Glutamatergic neuron (in vitro differentiated cells): ENCODE measurements around the gene CHAT. TPM values are rescaled to one million over a fixed set of nuclear protein-coding genes. Genes with fewer than 3 reads are reported as not detected.

Experiments
- DNase-seq: peaks from one replicate; pipeline ENCODE4 v3.0.0; 2022
- H3K27ac Mint-ChIP-seq: one replicate; pipeline ENCODE4 v1.8.0; 2020; ENCODE audit warnings: mild to moderate bottlenecking, mixed read lengths, inconsistent platforms; ENCODE audit not compliant: unreplicated experiment
- H3K27me3 Mint-ChIP-seq: one replicate; pipeline ENCODE4 v1.8.0; 2020; ENCODE audit warnings: mild to moderate bottlenecking, moderate library complexity, mixed read lengths, inconsistent platforms; ENCODE audit not compliant: unreplicated experiment
- H3K36me3 Mint-ChIP-seq: one replicate; pipeline ENCODE4 v1.8.0; 2020; ENCODE audit warnings: mild to moderate bottlenecking, mixed read lengths, inconsistent platforms; ENCODE audit not compliant: unreplicated experiment
- H3K4me1 Mint-ChIP-seq: one replicate; pipeline ENCODE4 v1.8.0; 2020; ENCODE audit warnings: mild to moderate bottlenecking, low read depth, mixed read lengths, inconsistent platforms; ENCODE audit not compliant: unreplicated experiment
- H3K4me3 Mint-ChIP-seq: one replicate; pipeline ENCODE4 v1.8.0; 2020; ENCODE audit warnings: mild to moderate bottlenecking, mixed read lengths, inconsistent platforms; ENCODE audit not compliant: unreplicated experiment
- H3K9me3 Mint-ChIP-seq: one replicate; pipeline ENCODE4 v1.8.0; 2020; ENCODE audit warnings: mild to moderate bottlenecking, moderate library complexity, mixed read lengths, inconsistent platforms; ENCODE audit not compliant: unreplicated experiment
- total RNA-seq: library from RNA; stranded (reverse); fragmentation: NEBNext Ultra II Directional; extraction: Animal tissue kit (Norgen Biotek cat#: 25700); gene quantifications from one replicate; pipeline ENCODE4 v1.2.1, GENCODE V29; 2021; ENCODE audit not compliant: unreplicated experiment
- TF ChIP-seq, protein P1 (sequence below): fragments of 200-600 bp; sonication (generic); IDR thresholded peaks from one replicate; pipeline ENCODE4 v1.5.0; 2021; ENCODE audit not compliant: partially characterized antibody, unreplicated experiment

CHAT gene
- total RNA-seq, 1 donor from 2014 or later = 15.4 TPM

DNA sequence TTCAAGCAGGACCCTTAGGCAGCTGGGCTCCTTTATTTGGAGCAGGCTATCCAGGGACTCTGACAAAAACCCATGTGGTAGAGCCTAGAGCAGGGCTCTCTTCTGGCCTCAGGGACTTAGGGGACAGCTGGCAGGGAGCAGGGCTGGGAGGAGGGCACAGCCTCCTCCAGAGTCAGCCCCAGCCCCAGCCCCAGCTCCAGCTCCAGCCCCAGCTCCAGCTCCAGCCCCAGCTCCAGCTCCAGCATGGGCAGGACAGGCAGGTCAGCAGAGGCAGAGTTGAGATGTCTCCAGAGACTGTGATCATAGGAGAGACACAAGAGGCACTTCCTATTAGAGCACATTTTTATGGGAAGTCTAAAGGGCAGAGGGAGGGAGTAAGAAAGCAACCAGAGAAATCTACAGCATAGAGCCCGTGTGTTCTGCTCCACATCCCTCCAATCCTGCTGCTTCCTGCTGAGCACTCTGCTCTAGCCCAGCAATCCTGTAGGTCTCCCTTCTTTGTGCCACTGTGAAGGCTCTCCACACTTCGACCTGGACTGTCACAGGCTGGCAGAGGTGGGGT is 52.3 kb downstream of the CHAT start:
- peaks cover 4% of the 10 kb centered on the region for H3K27me3 Mint-ChIP-seq
- TF ChIP-seq, protein P1, sequence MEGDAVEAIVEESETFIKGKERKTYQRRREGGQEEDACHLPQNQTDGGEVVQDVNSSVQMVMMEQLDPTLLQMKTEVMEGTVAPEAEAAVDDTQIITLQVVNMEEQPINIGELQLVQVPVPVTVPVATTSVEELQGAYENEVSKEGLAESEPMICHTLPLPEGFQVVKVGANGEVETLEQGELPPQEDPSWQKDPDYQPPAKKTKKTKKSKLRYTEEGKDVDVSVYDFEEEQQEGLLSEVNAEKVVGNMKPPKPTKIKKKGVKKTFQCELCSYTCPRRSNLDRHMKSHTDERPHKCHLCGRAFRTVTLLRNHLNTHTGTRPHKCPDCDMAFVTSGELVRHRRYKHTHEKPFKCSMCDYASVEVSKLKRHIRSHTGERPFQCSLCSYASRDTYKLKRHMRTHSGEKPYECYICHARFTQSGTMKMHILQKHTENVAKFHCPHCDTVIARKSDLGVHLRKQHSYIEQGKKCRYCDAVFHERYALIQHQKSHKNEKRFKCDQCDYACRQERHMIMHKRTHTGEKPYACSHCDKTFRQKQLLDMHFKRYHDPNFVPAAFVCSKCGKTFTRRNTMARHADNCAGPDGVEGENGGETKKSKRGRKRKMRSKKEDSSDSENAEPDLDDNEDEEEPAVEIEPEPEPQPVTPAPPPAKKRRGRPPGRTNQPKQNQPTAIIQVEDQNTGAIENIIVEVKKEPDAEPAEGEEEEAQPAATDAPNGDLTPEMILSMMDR = no peak
- no peak overlapping the region for H3K4me3 Mint-ChIP-seq
- no peak overlapping the region for H3K27ac Mint-ChIP-seq
- peaks cover 21% of the 10 kb centered on the region for H3K4me1 Mint-ChIP-seq
- H3K9me3 Mint-ChIP-seq = peaks cover 7% of the 10 kb centered on the region
- peaks cover under 1% of the 10 kb centered on the region for H3K36me3 Mint-ChIP-seq
- DNase-seq = no peak

DNA sequence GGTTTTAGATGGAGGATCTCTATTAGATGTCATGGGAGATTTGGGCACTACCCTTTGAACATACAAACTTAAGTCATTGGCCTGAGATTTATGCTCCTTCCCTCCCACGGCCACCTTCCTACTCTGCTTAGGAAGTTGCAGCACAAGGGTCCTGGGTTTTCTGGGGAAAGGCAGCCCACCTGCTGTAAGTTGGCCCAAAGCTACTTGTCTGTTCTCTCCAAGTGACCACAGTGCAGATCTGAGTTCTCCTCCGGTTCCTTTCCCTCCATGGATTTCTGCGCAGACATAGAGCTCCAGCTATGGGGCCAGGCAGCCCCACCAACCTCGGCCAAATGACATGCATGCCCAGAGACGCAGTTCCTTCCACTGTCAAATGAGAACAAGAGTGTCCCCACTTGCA is 52.8 kb downstream of the CHAT start:
- Mint-ChIP-seq H3K9me3 (peaks cover 9% of the 10 kb centered on the region), H3K36me3 (peaks cover 6% of the 10 kb centered on the region), H3K4me3 (no peak overlapping the region), H3K4me1 (peaks cover 21% of the 10 kb centered on the region), H3K27ac (no peak overlapping the region), H3K27me3 (peaks cover 6% of the 10 kb centered on the region)
- TF ChIP-seq, protein P1 = no peak
- DNase-seq = no peak

DNA sequence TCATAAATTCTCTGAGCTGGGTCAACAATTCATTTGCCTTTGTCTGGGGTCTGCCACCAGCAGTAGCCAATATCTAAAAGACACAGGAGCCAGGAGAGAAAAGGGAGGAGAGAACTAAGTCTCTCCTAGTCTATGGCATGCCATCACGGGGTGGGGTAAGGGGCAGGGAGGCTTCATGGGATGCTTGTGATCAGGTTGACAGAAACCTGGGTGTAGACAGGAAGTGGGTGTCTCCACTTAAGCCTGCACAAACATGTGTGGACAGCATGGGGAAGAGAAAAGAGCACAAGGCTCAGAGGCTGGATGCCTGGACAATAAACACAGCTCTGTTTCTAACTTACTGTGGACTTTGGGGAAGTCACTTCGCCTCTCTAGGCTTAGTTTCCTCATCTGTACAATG is 54.2 kb downstream of the CHAT start:
- Mint-ChIP-seq H3K9me3 (peaks cover 9% of the 10 kb centered on the region), H3K4me1 (peaks cover 21% of the 10 kb centered on the region)
- TF ChIP-seq, protein P1 = no peak

DNA sequence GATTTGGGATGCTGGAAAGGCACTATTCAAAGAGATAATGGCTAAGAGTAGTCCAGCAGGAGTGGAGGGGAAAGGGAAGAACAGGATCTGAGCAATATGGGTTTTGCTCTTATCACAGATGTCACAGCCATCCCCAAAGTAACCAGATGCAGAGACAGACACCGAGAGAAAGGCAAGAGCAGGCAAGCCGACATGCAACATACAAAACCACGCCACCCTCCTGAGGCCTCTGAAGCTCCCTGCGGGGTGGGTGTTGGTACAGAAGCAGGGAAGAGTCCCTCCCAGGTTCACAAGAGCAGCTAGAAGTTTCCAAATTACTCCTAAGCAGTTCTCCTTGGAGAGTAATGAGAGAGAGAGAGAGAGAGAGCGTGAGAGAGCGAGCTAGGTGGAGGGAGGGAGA is 54.8 kb downstream of the CHAT start:
- Mint-ChIP-seq H3K27ac (peak overlapping the region; percentile 89), H3K27me3 (peaks cover 6% of the 10 kb centered on the region), H3K4me3 (peak overlapping the region; percentile 63), H3K36me3 (peaks cover 9% of the 10 kb centered on the region), H3K9me3 (peaks cover 9% of the 10 kb centered on the region), H3K4me1 (peaks cover 21% of the 10 kb centered on the region)
- DNase-seq = no peak
- TF ChIP-seq, protein P1 = no peak

More for the DNA sequence above, 54.2 kb downstream of the CHAT start:
- H3K27me3 Mint-ChIP-seq = peaks cover 6% of the 10 kb centered on the region
- peaks cover 9% of the 10 kb centered on the region for H3K36me3 Mint-ChIP-seq
- peak overlapping the region; percentile 6 for H3K4me3 Mint-ChIP-seq
- no peak for DNase-seq
- no peak overlapping the region for H3K27ac Mint-ChIP-seq

DNA sequence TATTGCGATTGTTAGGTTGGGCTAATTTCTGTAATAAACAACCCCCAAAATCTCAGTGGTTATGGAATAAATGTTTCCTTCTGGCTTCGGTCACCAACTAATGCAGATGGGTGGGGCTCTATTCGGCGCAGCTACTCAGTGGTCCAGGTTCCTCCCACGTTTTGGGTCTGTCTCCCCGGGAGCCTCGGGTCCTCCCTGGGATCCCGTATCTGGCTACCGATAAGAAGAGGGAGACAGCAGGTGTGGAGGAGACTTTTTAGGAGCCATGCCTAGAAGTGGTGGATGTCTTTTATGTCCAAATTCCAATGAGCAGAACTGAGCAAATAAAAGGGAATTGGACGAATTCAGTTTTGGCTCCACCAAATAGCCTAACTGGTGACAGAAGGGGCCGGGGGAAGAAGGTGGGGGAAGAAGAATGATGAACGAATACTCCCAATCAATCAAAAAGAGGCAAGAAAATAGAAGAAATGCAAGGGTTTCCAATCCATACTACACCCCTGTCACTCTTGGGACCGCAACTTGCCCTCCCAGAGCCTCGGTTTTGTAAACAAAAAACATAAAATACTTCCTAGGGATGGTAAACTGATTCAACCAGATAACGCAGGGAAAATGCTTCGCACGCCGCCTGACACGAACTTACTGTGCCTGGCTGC is 65.1 kb downstream of the CHAT start:
- Mint-ChIP-seq H3K36me3 (no peaks in the 10 kb centered on the region), H3K4me1 (peaks cover 1% of the 10 kb centered on the region), H3K4me3 (peak overlapping the region; percentile 89), H3K9me3 (peaks cover 2% of the 10 kb centered on the region), H3K27me3 (peaks cover 8% of the 10 kb centered on the region), H3K27ac (no peak overlapping the region)
- DNase-seq = no peak
- TF ChIP-seq, protein P1 = no peak
